ENCODE data around the gene NAA10. TPM values are rescaled to one million over a fixed set of nuclear protein-coding genes. Genes with fewer than 3 reads are reported as not detected.
A peak's percentile ranks its signal among the peaks of the same experiment; 100 is the strongest.

Gene NAA10
- total and polyA plus RNA-seq, 2 donors: 24.7 to 139 TPM

DNA sequence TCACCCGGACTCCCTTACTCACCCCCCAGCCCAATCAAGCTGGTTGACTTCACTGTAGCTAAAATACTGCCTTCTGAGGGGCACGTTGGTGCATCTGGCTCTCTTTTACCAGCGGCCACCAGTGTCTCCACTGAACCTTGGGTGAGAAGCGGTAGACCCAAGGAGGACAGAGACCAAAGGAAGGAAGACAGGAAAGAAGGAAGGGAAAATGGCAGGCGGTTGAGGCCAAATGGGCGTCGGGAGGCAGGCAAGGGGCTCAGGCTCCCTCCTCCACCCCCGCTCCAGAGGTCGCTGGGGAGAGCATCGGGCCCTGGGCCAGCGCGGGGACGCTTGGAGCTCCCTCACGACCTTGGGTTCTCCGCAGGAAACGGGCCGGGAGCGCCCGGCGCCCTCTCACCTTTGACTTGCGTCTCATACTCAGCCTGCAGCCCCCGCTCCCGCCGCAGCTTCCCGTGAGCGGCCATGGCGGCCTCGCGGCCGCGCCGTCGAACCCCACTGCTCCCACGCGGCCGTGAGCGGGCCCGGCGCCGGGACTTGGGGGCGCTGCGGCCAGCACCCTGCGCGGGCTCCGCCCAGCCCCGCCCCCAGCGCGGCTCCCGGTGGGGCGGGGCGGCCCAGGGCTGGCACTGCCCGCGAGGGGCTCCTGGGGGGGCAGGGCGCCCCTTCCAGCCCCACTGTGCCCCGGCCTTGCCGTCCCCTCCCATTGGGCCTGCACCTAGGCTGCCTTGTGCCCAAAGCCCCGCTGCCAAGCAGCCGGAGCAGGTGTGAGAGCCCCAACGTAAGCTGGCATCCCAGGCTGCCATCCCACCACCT, 8.9 kb downstream of the NAA10 start, which contains the start of gene ARHGAP4:
Gene ARHGAP4, minus strand, starts transcription at position 526 of the 813 bp plus-strand sequence. Its CDS starts 62 bp downstream, at position 464.
- peak within 1 kb of the TSS; percentile 31 for H3K4me3 ChIP-seq (ENCODE audit: low read depth, low read length)

GRCh38 chrX:153925387-153925738, 9.5 kb downstream of the NAA10 start:
- peak overlapping the region; percentile 31 for H3K4me3 ChIP-seq (ENCODE audit: low read depth, low read length)
- DNase-seq (ENCODE audit: extremely low spot score): no peak
- 84% methylated on average over 4 of the region's 4 CpGs for WGBS
- no peaks in the 10 kb centered on the region for H3K4me1 ChIP-seq (ENCODE audit: insufficient read depth)
- H3K36me3 ChIP-seq (ENCODE audit: insufficient read depth): no peaks in the 10 kb centered on the region
- no peak overlapping the region for H3K27ac ChIP-seq (ENCODE audit: low read depth)

More for the DNA sequence above, 8.9 kb downstream of the NAA10 start, which contains the start of gene ARHGAP4:
- no peak for DNase-seq (ENCODE audit: extremely low spot score)
- 15% methylated on average over 59 of the region's 59 CpGs for WGBS
- Histone ChIP-seq H3K36me3 (ENCODE audit: insufficient read depth) (no peaks in the 10 kb centered on the region), H3K27ac (ENCODE audit: low read depth) (peak within 1 kb of the TSS; percentile 48), H3K4me1 (ENCODE audit: insufficient read depth) (no peaks in the 10 kb centered on the region)

DNA sequence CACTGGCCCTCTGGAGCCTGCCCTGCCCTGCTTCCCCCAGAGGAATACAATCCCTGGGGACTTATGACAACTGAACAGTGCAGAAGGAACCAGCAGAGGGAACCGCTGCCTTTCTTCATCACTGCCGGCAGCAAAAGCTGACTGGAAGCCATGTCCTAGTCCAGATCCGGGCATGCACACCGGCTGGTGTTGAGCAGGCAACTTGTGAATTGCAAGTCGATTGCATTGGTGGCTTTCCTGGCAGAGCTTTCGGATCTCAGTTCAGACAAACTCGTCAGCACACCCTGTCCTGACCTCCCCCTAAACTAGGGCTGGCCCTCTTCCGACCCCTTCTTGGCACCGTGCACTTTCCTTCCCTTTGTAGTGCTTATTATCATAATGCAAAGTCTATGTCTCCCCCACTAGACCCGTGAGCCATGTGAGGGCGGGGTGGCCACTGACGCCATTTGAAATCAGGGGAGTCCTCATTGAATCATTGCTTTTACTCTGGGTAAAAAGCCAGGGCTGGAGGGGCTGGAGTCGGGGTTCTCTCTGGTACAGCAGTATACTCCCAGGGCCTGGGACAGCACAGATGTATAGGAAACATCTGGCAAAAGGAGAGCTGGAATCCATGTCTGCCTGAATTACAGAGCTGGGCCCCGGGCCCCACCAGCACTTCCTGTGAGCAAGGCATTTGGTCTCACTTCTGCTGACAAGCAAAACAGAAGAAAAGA, 10.5 kb downstream of the NAA10 start:
- no peak for DNase-seq (ENCODE audit: extremely low spot score)
- Histone ChIP-seq H3K36me3 (ENCODE audit: insufficient read depth) (no peaks in the 10 kb centered on the region), H3K4me3 (ENCODE audit: low read depth, low read length) (no peak overlapping the region), H3K27ac (ENCODE audit: low read depth) (no peak overlapping the region), H3K4me1 (ENCODE audit: insufficient read depth) (no peaks in the 10 kb centered on the region)
- WGBS: 24% methylated on average over 14 of the region's 14 CpGs

GRCh38 chrX:153922932-153923857, 11.6 kb downstream of the NAA10 start:
- 50% methylated on average over 25 of the region's 25 CpGs for WGBS
- no peaks in the 10 kb centered on the region for H3K4me1 ChIP-seq (ENCODE audit: insufficient read depth)
- no peak overlapping the region for H3K4me3 ChIP-seq (ENCODE audit: low read depth, low read length)
- H3K36me3 ChIP-seq (ENCODE audit: insufficient read depth): no peaks in the 10 kb centered on the region
- no peak overlapping the region for H3K27ac ChIP-seq (ENCODE audit: low read depth)
- DNase-seq (ENCODE audit: extremely low spot score): no peak

DNA sequence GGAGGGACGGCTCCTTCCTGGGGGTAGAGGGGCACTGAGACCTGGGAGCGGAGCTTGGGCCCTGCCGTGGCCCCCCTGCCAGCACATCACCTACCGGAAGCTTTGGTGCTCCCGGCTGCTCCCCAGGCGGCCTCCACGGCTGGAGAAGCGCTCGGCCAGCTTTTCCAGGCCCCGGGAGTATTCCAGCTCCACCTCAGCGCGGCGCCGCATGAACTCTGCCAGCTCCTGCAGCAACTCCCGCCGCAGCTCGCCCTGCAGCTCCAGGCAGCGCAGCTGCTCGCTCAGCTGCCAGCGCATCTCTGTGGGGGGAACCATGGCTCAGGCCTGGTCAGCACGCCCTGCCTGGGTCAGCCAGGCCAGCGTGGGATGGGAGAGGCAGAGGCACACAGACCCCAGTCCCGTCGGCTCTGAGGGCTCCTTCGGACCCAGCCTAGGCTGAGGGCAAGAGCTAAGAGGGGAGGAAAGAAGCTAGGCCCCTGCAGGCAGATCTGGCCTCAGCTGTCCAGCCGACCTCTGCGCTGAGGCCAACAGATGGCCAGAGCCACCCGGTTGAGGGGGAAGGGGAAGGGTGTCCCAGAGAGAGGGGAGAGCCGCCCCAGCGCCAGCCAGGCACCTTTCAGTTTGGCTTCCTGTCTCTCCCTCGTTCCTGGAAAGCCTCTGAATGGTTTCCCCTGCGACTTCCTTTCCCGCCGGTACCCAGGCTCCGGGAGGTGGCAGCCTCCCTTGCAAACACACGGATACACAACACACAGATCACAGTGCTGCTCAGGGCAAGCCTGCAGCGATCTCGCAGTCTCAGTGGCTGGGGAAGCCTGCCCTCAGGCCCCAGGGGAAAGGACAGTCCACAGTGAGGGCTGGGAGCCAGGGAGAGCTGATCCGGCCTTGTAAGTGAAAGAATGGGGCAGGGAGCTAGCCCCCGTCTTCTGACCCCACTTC, 13.1 kb downstream of the NAA10 start:
- no peak overlapping the region for H3K27ac ChIP-seq (ENCODE audit: low read depth)
- H3K4me1 ChIP-seq (ENCODE audit: insufficient read depth): no peaks in the 10 kb centered on the region

GRCh38 chrX:153921070-153921469, 13.8 kb downstream of the NAA10 start:
- 69% methylated on average over 16 of the region's 16 CpGs for WGBS
- Histone ChIP-seq H3K27ac (ENCODE audit: low read depth) (no peak overlapping the region), H3K4me3 (ENCODE audit: low read depth, low read length) (no peak overlapping the region), H3K4me1 (ENCODE audit: insufficient read depth) (no peaks in the 10 kb centered on the region), H3K36me3 (ENCODE audit: insufficient read depth) (no peaks in the 10 kb centered on the region)
- DNase-seq (ENCODE audit: extremely low spot score): no peak

More for the DNA sequence above, 13.1 kb downstream of the NAA10 start:
- H3K4me3 ChIP-seq (ENCODE audit: low read depth, low read length): no peak overlapping the region
- 45% methylated on average over 40 of the region's 40 CpGs for WGBS
- H3K36me3 ChIP-seq (ENCODE audit: insufficient read depth): no peaks in the 10 kb centered on the region
- no peak for DNase-seq (ENCODE audit: extremely low spot score)

- no peaks in the 10 kb centered on the region for H3K36me3 ChIP-seq (ENCODE audit: insufficient read depth)
- whole genome bisulfite sequencing: 98% methylated on average over 14 of the region's 14 CpGs
- H3K4me1 ChIP-seq (ENCODE audit: insufficient read depth): no peaks in the 10 kb centered on the region
- H3K27ac ChIP-seq (ENCODE audit: low read depth): no peak overlapping the region
- DNase-seq (ENCODE audit: extremely low spot score): no peak
- no peak overlapping the region for H3K4me3 ChIP-seq (ENCODE audit: low read depth, low read length)
Observed at GRCh38 chrX:153920546-153920945, 14.3 kb downstream of the NAA10 start.

- no peak overlapping the region for H3K27ac ChIP-seq (ENCODE audit: low read depth)
- H3K4me1 ChIP-seq (ENCODE audit: insufficient read depth): no peaks in the 10 kb centered on the region
- H3K4me3 ChIP-seq (ENCODE audit: low read depth, low read length): no peak overlapping the region
- WGBS: 96% methylated on average over 13 of the region's 13 CpGs
- no peaks in the 10 kb centered on the region for H3K36me3 ChIP-seq (ENCODE audit: insufficient read depth)
- DNase-seq (ENCODE audit: extremely low spot score): no peak
Observed at GRCh38 chrX:153919281-153919680, 15.6 kb downstream of the NAA10 start.

DNA sequence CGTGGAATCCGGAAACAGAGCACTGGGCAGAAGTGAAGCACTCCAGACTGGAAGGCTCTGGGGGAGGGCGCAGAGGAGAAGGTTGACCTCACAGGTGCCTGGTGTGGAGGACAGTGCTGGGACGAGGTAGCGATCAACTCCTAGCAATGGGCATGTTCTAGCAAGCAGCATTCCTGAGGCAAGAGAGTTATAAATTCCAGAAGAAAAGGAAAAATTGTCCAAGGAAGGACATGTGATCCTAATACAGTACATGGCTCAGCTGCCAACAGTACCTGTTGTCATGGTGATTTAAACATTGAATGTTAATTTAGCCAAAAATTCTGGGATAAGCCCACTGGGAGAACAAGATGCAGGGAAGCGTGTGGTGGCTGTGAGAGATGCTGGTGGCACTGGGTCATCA, 17.0 kb downstream of the NAA10 start:
- Histone ChIP-seq H3K36me3 (ENCODE audit: insufficient read depth) (no peaks in the 10 kb centered on the region), H3K4me1 (ENCODE audit: insufficient read depth) (no peaks in the 10 kb centered on the region), H3K27ac (ENCODE audit: low read depth) (no peak overlapping the region), H3K4me3 (ENCODE audit: low read depth, low read length) (no peak overlapping the region)
- no peak for DNase-seq (ENCODE audit: extremely low spot score)
- WGBS: 86% methylated on average over 6 of the region's 6 CpGs

- Histone ChIP-seq H3K4me1 (ENCODE audit: insufficient read depth) (no peaks in the 10 kb centered on the region), H3K36me3 (ENCODE audit: insufficient read depth) (no peaks in the 10 kb centered on the region), H3K27ac (ENCODE audit: low read depth) (no peak overlapping the region), H3K4me3 (ENCODE audit: low read depth, low read length) (no peak overlapping the region)
- DNase-seq (ENCODE audit: extremely low spot score): no peak
- 88% methylated on average over 17 of the region's 17 CpGs for WGBS
Observed at GRCh38 chrX:153913701-153914100, 21.1 kb downstream of the NAA10 start.

DNA sequence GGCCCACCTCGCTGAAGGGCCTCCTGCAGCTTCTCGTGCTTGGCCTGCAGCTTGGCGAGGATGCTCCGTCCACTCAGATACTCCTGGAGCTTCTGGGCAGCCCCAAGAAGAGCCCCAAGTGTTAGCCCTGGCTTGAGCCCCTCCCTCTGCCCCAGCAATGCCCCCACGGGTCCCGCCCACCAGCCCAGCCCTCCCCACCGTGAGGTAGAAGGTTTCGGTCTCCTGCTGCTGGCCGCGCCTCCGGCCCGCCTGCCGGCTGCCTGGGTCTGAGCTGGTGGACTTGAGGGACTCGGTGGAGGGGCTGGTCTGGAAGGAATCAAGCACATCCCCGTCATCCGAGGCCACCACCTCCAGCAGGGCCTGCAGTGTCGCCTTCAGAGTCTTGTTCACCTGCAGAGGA, 21.6 kb downstream of the NAA10 start:
- DNase-seq (ENCODE audit: extremely low spot score): no peak
- 57% methylated on average over 17 of the region's 17 CpGs for WGBS
- H3K36me3 ChIP-seq (ENCODE audit: insufficient read depth): no peaks in the 10 kb centered on the region
- no peak overlapping the region for H3K4me3 ChIP-seq (ENCODE audit: low read depth, low read length)
- no peak overlapping the region for H3K27ac ChIP-seq (ENCODE audit: low read depth)
- no peaks in the 10 kb centered on the region for H3K4me1 ChIP-seq (ENCODE audit: insufficient read depth)

- no peak for DNase-seq (ENCODE audit: extremely low spot score)
- Histone ChIP-seq H3K4me1 (ENCODE audit: insufficient read depth) (no peaks in the 10 kb centered on the region), H3K36me3 (ENCODE audit: insufficient read depth) (no peaks in the 10 kb centered on the region), H3K4me3 (ENCODE audit: low read depth, low read length) (no peak overlapping the region), H3K27ac (ENCODE audit: low read depth) (no peak overlapping the region)
- 86% methylated on average over 6 of the region's 6 CpGs for WGBS
Observed at GRCh38 chrX:153911798-153912197, 23.0 kb downstream of the NAA10 start.
